H1 (cell line): Measurements from ENCODE around the gene RAB3GAP1. TPM values are rescaled to one million over a fixed set of nuclear protein-coding genes. Genes with fewer than 3 reads are reported as not detected.

Source experiments
- CTCF ChIA-PET: fragments of 300-600 bp; sonication (Branson Sonifier 250); formaldehyde crosslinking; loops from one replicate; lab custom pipeline; 2021; ENCODE audit not compliant: partially characterized antibody; lab: Charles Lee
- POLR2A ChIA-PET: fragments of 300-600 bp; sonication (Branson Sonifier 250); formaldehyde crosslinking; loops from one replicate; lab custom pipeline; 2021; ENCODE audit warnings: inconsistent platforms; ENCODE audit not compliant: partially characterized antibody; lab: Charles Lee
- DNase-seq, 2 experiments: peaks; one replicate each; pipeline versions ENCODE4 v3.0.0 to v3.0.0-alpha.2; 2010 to 2022; ENCODE audit warnings: low spot score in 2 of 2, low read depth in 1 of 2, mixed read lengths in 1 of 2
- FAIRE-seq: peaks from 2 replicates; lab custom pipeline; 2011; peaks lifted over from hg19 to GRCh38; lab: Jason Lieb, UNC
- H2AFZ ChIP-seq: 2 replicates; pipeline ENCODE4 v1.8.1; 2012; ENCODE audit warnings: low read length, inconsistent platforms
- H2AK5ac ChIP-seq: 2 replicates; pipeline ENCODE4 v1.6.1; 2013; ENCODE audit warnings: low read depth, low read length
- H2BK120ac ChIP-seq: replicated peaks from 2 replicates; pipeline ENCODE3; 2013; ENCODE audit warnings: low read depth, low read length, inconsistent platforms
- H2BK12ac ChIP-seq: 2 replicates; pipeline ENCODE4 v1.6.1; 2013; ENCODE audit warnings: low read depth, low read length
- H2BK15ac ChIP-seq: 2 replicates; pipeline ENCODE4 v1.6.1; 2013; ENCODE audit warnings: low read length
- H2BK20ac ChIP-seq: 2 replicates; pipeline ENCODE4 v1.6.1; 2013; ENCODE audit warnings: low read length
- H2BK5ac ChIP-seq: 2 replicates; pipeline ENCODE4 v1.6.1; 2013; ENCODE audit warnings: low read depth, low read length
- H3K14ac ChIP-seq: 2 replicates; pipeline ENCODE4 v1.6.1; 2013; ENCODE audit warnings: inconsistent platforms; ENCODE audit not compliant: insufficient read length
- H3K18ac ChIP-seq: 2 replicates; pipeline ENCODE4 v1.6.1; 2013; ENCODE audit warnings: low read length; ENCODE audit errors: extremely low read depth
- H3K23ac ChIP-seq: 2 replicates; pipeline ENCODE4 v1.6.1; 2013; ENCODE audit warnings: inconsistent platforms; ENCODE audit not compliant: insufficient read length
- H3K23me2 ChIP-seq: 2 replicates; pipeline ENCODE4 v1.6.1; 2013; ENCODE audit warnings: low read depth, low read length
- H3K27ac ChIP-seq: 2 replicates; pipeline ENCODE4 v1.6.1; 2011; ENCODE audit warnings: low read depth, low read length, inconsistent platforms
- H3K27me3 ChIP-seq, 4 experiments: replicated peaks in 1 of 4; 1 replicate in 1 of 4; 2 replicates in 3 of 4; pipeline versions ENCODE4 v1.6.1 to v1.8.1; 2011 to 2013; ENCODE audit warnings: low read length in 3 of 4, mild to moderate bottlenecking in 3 of 4, inconsistent platforms in 2 of 4, mixed read lengths in 2 of 4, moderate library complexity in 1 of 4; ENCODE audit not compliant: control insufficient read depth in 3 of 4, insufficient read depth in 3 of 4; ENCODE audit errors: extremely low read depth in 1 of 4
- H3K36me3 ChIP-seq, 4 experiments: 2 replicates each; pipeline versions ENCODE4 v1.6.1 to v1.8.1; 2011 to 2013; ENCODE audit warnings: mild to moderate bottlenecking in 4 of 4, low read length in 3 of 4, moderate library complexity in 2 of 4, control low read depth in 1 of 4, inconsistent platforms in 1 of 4; ENCODE audit not compliant: insufficient read depth in 4 of 4, control insufficient read depth in 2 of 4
- H3K4ac ChIP-seq: replicated peaks from 2 replicates; pipeline ENCODE3; 2013; ENCODE audit warnings: low read length, low read depth, mixed read lengths, inconsistent platforms; ENCODE audit not compliant: insufficient read length
- H3K4me1 ChIP-seq, 4 experiments: replicated peaks in 1 of 4; 1 replicate in 1 of 4; 2 replicates in 3 of 4; pipeline versions ENCODE4 v1.6.1 to v1.8.1; 2011 to 2013; ENCODE audit warnings: low read length in 3 of 4, inconsistent platforms in 2 of 4, mixed read lengths in 1 of 4; ENCODE audit not compliant: insufficient read depth in 4 of 4, control insufficient read depth in 3 of 4
- H3K4me2 ChIP-seq, 2 experiments: 2 replicates each; pipeline versions ENCODE4 v1.6.1 to v1.8.1; 2011 to 2013; ENCODE audit warnings: low read depth in 2 of 2, low read length in 2 of 2, control low read depth in 1 of 2, inconsistent platforms in 1 of 2, mild to moderate bottlenecking in 1 of 2; ENCODE audit not compliant: insufficient read depth in 1 of 2
- H3K4me3 ChIP-seq, 4 experiments: fragments of 200-600, 300-600 bp in 1 of 4; sonication (generic), shearing (Covaris generic), sonication (Bioruptor Twin) in 1 of 4; 2 replicates each; pipeline versions ENCODE4 v1.5.1 to v1.8.1; 2011 to 2016; ENCODE audit warnings: low read length in 4 of 4, low read depth in 3 of 4, control low read depth in 2 of 4, inconsistent platforms in 2 of 4, mild to moderate bottlenecking in 2 of 4, mixed read lengths in 1 of 4, moderate library complexity in 1 of 4; ENCODE audit not compliant: insufficient read depth in 2 of 4; ENCODE audit errors: extremely low read depth in 1 of 4
- H3K56ac ChIP-seq: replicated peaks from 2 replicates; pipeline ENCODE3; 2013; ENCODE audit warnings: low read depth, mild to moderate bottlenecking, mixed read lengths, low read length, inconsistent platforms; ENCODE audit not compliant: insufficient read length
- H3K79me1 ChIP-seq: 2 replicates; pipeline ENCODE4 v1.6.1; 2013; ENCODE audit warnings: low read depth, low read length, control low read depth
- H3K79me2 ChIP-seq, 2 experiments: 2 replicates each; pipeline versions ENCODE4 v1.6.1 to v1.8.1; 2012 to 2013; ENCODE audit warnings: low read length in 2 of 2, mild to moderate bottlenecking in 2 of 2, inconsistent platforms in 1 of 2; ENCODE audit not compliant: insufficient read depth in 2 of 2, control insufficient read depth in 1 of 2
- H3K9ac ChIP-seq, 4 experiments: replicated peaks in 1 of 4; 1 replicate in 1 of 4; 2 replicates in 3 of 4; pipeline versions ENCODE4 v1.6.1 to v1.8.1; 2011 to 2013; ENCODE audit warnings: low read depth in 3 of 4, low read length in 3 of 4, control low read depth in 2 of 4, mild to moderate bottlenecking in 2 of 4, moderate library complexity in 2 of 4, inconsistent platforms in 1 of 4; ENCODE audit errors: extremely low read depth in 1 of 4
- H3K9me3 ChIP-seq, 2 experiments: 2 replicates each; pipeline versions ENCODE4 v1.6.1 to v1.8.1; 2012 to 2013; ENCODE audit warnings: mild to moderate bottlenecking in 2 of 2, moderate library complexity in 2 of 2, control low read depth in 1 of 2, inconsistent platforms in 1 of 2, low read depth in 1 of 2, low read length in 1 of 2, mixed read lengths in 1 of 2; ENCODE audit not compliant: insufficient read depth in 2 of 2
- H4K20me1 ChIP-seq, 2 experiments: replicated peaks in 1 of 2; 2 replicates each; pipeline versions ENCODE3 to v1.8.1; 2011 to 2013; ENCODE audit warnings: inconsistent platforms in 2 of 2, low read length in 2 of 2, mild to moderate bottlenecking in 1 of 2; ENCODE audit not compliant: insufficient read depth in 2 of 2, control insufficient read depth in 1 of 2
- H4K5ac ChIP-seq: 2 replicates; pipeline ENCODE4 v1.6.1; 2013; ENCODE audit warnings: low read length, low read depth, mixed read lengths, inconsistent platforms; ENCODE audit not compliant: insufficient read length
- H4K8ac ChIP-seq: 2 replicates; pipeline ENCODE4 v1.8.0; 2013; ENCODE audit warnings: mild to moderate bottlenecking, moderate library complexity, low read length, inconsistent platforms; ENCODE audit not compliant: insufficient read depth; ENCODE audit errors: extremely low read depth
- H4K91ac ChIP-seq: replicated peaks from 2 replicates; pipeline ENCODE3; 2013; ENCODE audit warnings: low read length, mixed read lengths, inconsistent platforms; ENCODE audit not compliant: insufficient read length
- SRF ChIP-seq: IDR thresholded peaks from 2 replicates; pipeline ENCODE4 v1.6.1; 2011; ENCODE audit warnings: mild to moderate bottlenecking, low read depth, low read length, moderate library complexity
- WGBS, 2 experiments: shearing (Covaris generic) in 1 of 2; methylation state at CpG; one replicate each; pipeline versions ENCODE4 v1.1.6 to v1.1.7; 2013 to 2015; ENCODE audit warnings: low lambda C conversion rate in 2 of 2, mixed read lengths in 2 of 2, inconsistent platforms in 1 of 2, low coverage in 1 of 2, missing lambda C conversion rate in 1 of 2; ENCODE audit not compliant: insufficient replicate concordance in 2 of 2, insufficient coverage in 1 of 2, insufficient read length in 1 of 2; ENCODE audit errors: extremely low coverage in 1 of 2, missing lambda C conversion rate in 1 of 2; 5-methylcytosine and 5-hydroxymethylcytosine counted together
- polyA plus RNA-seq, 7 experiments: library from polyadenylated mRNA; depleted of rRNA in 3 of 7; stranded (reverse) in 5 of 7; unstranded in 2 of 7; fragments of >200 nt in 5 of 7; fragments of 200-250 nt in 2 of 7; gene quantifications; 1 replicate in 5 of 7; 2 replicates in 1 of 7; 4 replicates in 1 of 7; pipeline versions ENCODE4 v1.2.1 to v1.2.3, GENCODE V29; 2011 to 2013; ENCODE audit warnings: missing spikeins in 2 of 7, mixed read lengths in 2 of 7
- total RNA-seq: library from RNA; stranded (reverse); fragmentation: NEBNext Ultra II Directional; extraction: Animal tissue kit (Norgen Biotek cat#: 25700); gene quantifications from 2 replicates; pipeline ENCODE4 v1.2.1, GENCODE V29; 2021

RAB3GAP1 gene
- total and polyA plus RNA-seq, 2 of the 8 experiments (the other 6 are each of a cell fraction or from before 2014, with no cell fraction given) = 9.8 to 28.6 TPM

DNA sequence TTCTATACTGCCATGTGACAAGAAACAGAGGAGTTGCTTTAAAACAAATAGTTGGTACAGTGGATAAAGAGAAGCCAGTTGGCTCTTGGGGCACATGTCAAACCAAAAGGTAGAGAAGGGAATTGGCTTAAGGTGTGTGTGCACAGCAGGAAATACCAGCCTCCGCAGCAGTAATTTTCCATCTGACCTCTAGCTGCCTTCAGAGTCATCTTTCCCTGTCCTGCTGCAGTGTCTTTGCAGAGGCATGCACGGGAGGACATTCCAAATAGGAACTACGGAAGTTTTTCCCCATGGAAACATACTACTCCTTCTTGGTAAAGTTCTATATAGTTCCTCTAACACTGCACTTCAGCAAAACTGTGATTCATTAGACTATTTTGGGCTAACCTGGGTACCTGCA, 99.5 kb downstream of the RAB3GAP1 start:
- no peak overlapping the region for H3K9ac ChIP-seq
- H3K36me3 ChIP-seq = peaks cover 0 to 44% (median 12%) of the 10 kb centered on the region in 4 experiments; a peak in 5 of 8 replicates
- no peaks in the 10 kb centered on the region for H3K4me1 ChIP-seq
- no peaks in the 10 kb centered on the region for H3K79me2 ChIP-seq
- H2BK5ac ChIP-seq = no peak overlapping the region
- H3K9me3 ChIP-seq = no peaks in the 10 kb centered on the region
- no peak overlapping the region for H3K56ac ChIP-seq
- no peak overlapping the region for H2AK5ac ChIP-seq
- H4K5ac ChIP-seq = no peak overlapping the region
- 98% methylated on average over 3 of the region's 3 CpGs; no CpG with 5 or more reads in 1 of the 2 experiments for WGBS, 2 experiments
- no peak overlapping the region for H2BK20ac ChIP-seq
- FAIRE-seq (no peak), DNase-seq (no peak)
- no peak overlapping the region for H2BK12ac ChIP-seq
- H3K23ac ChIP-seq = no peak overlapping the region
- H2BK120ac ChIP-seq = no peak overlapping the region
- H3K27ac ChIP-seq = no peak overlapping the region
- no peak overlapping the region for H4K8ac ChIP-seq
- POLR2A ChIA-PET = no interaction called here
- H3K4ac ChIP-seq = no peak overlapping the region
- no peaks in the 10 kb centered on the region for H4K20me1 ChIP-seq
- no peaks in the 10 kb centered on the region for H3K79me1 ChIP-seq
- H2BK15ac ChIP-seq = no peak overlapping the region
- no peak overlapping the region for H4K91ac ChIP-seq
- H3K27me3 ChIP-seq = no peaks in the 10 kb centered on the region
- H2AFZ ChIP-seq = no peak overlapping the region
- no peak overlapping the region for H3K4me2 ChIP-seq
- no peak overlapping the region for H3K4me3 ChIP-seq
- no peak overlapping the region for H3K18ac ChIP-seq
- H3K23me2 ChIP-seq = no peaks in the 10 kb centered on the region
- CTCF ChIA-PET = interaction anchor here (1.2 kb wide), 1 partner anchor 153 kb away, joined by 3 read pairs; no protein-coding TSS in a partner anchor
- no peak overlapping the region for H3K14ac ChIP-seq
- TF ChIP-seq SRF = no peak
